GM12892 (cell line): ENCODE results near the gene C1orf198.

Source experiments
- POLR2A ChIP-seq: IDR thresholded peaks from 2 replicates; pipeline ENCODE4 v1.6.1; 2011; ENCODE audit warnings: low read depth, low read length, control low read depth
- POLR2AphosphoS5 ChIP-seq: IDR thresholded peaks from 2 replicates; pipeline ENCODE4 v1.6.1; 2011; ENCODE audit warnings: low read depth, low read length, control low read depth

DNA sequence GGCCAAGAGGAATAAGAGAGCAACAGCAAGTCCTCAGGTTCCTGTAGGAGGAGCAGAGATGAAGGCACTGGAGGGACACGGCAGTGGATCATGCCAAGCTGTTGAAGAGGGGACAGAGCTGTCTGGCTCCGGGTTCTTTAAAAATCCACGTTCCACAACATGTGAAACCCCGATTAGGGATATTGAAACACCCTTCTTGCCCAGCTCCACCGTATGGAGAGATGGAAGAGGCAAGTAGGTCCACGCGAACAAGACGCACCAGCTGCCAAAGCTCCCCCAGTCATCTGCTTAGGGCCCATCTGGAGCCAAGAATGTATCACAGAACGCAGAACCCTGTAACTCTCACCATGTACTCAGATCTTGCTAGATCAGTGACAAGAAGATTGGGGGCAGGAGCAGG lies 3.9 kb downstream of the C1orf198 start:
- TF ChIP-seq POLR2A (no peak), POLR2AphosphoS5 (no peak)
